Activated T-cell treated with anti-CD3 and anti-CD28 coated beads, Interleukin-2, amount 50 U/mL, for 4 hours (primary cell): ENCODE results near the gene NET1. TPM values are rescaled to one million over a fixed set of nuclear protein-coding genes. Genes with fewer than 3 reads are reported as not detected.

Experiments used
- ATAC-seq, 2 donors: fragments of 200-7000 bp; cut with Tn5 transposase; one replicate each; pipeline ENCODE4 v1.10.0; 2021
- DNase-seq: peaks from one replicate; pipeline ENCODE4 v3.0.0-alpha.2; 2020
- H3K27me3 Mint-ChIP-seq: one replicate; pipeline ENCODE4 v1.8.0; 2021; ENCODE audit warnings: low read depth, mixed read lengths
- H3K36me3 Mint-ChIP-seq: one replicate; pipeline ENCODE4 v1.8.0; 2022; ENCODE audit warnings: mixed read lengths; ENCODE audit not compliant: insufficient read depth
- H3K4me1 Mint-ChIP-seq: one replicate; pipeline ENCODE4 v1.8.0; 2021; ENCODE audit warnings: low read depth, mixed read lengths
- H3K4me3 Mint-ChIP-seq: one replicate; pipeline ENCODE4 v1.8.0; 2021; ENCODE audit warnings: mild to moderate bottlenecking, moderate library complexity, mixed read lengths
- H3K9me3 Mint-ChIP-seq: one replicate; pipeline ENCODE4 v1.8.0; 2021; ENCODE audit warnings: mixed read lengths
- total RNA-seq, 3 donors: library from RNA; stranded (reverse); gene quantifications; one replicate each; pipeline ENCODE4 v1.2.1, GENCODE V29; 2021

The NET1 gene
- total RNA-seq, 3 donors from 2014 or later = 12.7 to 35.4 (median 17.6) TPM

DNA sequence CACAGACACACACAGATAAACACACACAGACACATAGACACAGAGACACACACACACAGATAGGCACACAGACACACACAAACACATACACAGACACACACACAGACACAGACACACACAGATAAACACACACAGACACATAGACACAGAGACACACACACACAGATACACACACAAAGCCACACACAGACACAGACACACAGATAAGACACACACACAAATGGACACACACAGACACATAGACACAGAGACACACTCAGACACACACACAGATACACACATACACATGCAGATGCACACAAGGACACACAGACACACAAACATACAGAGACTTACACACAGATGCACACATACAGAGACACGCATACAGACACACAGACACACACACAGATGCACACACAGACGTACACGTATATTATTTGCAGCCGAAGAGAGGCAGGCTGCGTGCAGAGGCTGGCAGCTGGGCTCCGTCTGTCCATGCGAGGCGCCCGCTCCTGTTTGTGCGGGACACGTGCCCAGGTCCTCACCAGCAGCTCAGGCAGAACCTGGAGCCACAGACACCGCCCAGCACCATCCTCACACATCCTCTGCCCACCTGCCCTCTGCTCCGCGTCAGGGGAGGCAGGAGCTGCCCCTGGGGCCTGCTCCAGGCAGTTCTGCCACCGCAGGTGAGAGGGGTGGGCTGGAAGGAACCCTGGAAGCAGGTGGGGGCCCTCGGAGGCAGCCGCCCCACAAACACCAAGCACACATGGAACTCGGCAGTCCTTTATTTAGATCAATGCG lies 85.8 kb downstream of the NET1 start:
- Mint-ChIP-seq H3K27me3 (peaks cover 4% of the 10 kb centered on the region), H3K36me3 (no peaks in the 10 kb centered on the region), H3K4me3 (no peak overlapping the region), H3K9me3 (no peaks in the 10 kb centered on the region), H3K4me1 (no peaks in the 10 kb centered on the region)
- no peak for ATAC-seq
- DNase-seq = no peak

DNA sequence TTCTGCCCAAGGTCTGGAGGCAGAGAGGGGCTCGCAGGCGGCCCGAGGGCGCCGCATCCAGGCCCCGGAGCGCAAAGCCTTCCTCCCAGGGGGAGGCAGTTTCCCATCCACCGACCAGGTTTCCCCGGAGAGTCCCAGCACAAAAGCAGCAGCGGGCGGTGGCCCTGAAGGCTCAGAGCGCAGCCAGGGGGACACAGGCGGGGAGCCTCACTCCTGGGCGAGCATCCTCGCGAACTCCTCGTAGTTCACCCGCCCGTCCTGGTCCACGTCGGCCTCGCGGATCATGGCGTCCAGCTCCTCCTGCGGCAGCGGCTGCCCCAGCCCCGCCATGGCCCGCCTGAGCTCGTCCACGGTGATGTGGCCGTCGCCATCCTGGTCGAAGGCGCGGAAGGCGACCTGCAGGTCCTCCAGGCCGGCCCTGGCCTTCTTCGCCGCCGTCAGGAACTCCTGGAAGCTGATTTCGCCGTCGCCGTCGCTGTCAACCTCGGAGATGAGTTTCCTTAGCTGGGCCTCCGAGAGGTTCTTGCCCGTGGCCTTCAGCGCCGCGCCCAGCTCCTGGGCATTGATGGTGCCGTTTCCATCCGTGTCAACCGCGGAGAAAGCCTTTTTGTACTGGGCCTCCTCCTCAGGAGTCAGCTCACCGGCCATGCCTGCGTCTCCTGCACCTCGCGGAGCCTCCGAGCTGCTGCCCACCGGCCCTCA lies 86.6 kb downstream of the NET1 start:
- no peaks in the 10 kb centered on the region for H3K4me1 Mint-ChIP-seq
- ATAC-seq (no peak), DNase-seq (no peak)
- peaks cover 6% of the 10 kb centered on the region for H3K27me3 Mint-ChIP-seq
- no peaks in the 10 kb centered on the region for H3K9me3 Mint-ChIP-seq
- no peaks in the 10 kb centered on the region for H3K36me3 Mint-ChIP-seq
- H3K4me3 Mint-ChIP-seq = no peak overlapping the region

DNA sequence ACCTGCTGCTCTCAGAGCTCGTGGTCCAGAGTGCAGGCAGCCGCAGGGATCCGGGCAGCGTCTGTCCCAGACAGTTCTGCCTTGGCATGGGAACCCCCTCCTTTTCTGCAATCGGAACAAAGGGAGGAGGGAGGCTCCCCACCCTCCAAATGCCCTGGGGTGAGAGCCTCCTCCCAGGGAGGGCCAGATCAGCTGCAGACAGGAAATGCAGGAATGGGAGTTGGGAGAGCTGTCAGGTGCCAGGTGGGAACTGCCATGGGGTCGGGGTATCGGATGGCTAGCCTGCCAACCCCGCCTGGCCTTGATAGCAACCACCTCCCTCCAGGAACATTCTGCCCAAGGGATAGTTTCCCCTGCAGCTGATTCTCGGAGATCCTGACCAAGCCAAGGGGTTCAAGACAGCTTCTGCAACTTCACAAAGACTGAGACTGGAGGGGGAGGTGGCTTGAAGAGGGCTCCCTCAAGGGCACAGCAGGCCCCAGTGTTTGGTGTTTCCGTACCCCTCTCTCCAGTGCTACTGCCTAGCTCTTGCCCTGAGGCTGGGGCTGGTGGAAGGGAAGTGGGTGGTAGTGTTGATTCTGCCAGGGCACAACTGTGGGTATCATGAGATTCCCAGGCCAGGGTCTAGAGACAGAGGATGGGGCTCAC lies 87.3 kb downstream of the NET1 start, which contains the start of gene CALML5:
Gene CALML5 (minus strand): TSS at position 78 of the 648 bp plus-strand sequence. CDS start 132 bp downstream, outside the sequence.
- peaks cover 6% of the 10 kb centered on the region for H3K27me3 Mint-ChIP-seq
- no peaks in the 10 kb centered on the region for H3K4me1 Mint-ChIP-seq
- ATAC-seq = no peak

DNA sequence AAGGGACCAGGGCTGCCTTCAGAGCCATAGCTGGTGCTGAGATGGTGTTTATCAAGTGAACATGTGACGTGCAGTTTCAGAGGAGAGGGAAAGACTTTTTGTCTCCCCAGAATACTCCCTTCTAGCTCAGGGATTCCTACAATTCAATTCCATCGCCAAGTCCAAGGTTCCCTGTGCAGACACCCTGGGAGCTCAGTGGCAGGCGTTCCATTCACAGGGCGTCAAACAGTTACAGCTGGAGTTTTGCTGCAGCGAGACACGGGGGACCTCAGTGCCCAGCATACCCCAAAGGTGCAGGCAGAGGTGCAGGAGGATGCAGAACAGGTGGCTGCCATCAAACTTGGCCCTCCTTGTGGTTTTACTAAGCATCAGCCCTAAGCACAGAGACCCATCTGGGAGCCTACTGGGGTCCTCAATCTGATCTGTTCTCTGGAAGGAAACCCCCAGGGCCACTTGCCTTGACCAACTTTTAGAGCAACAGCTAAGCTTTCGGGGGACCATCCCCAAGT lies 87.9 kb downstream of the NET1 start:
- no peak overlapping the region for H3K4me3 Mint-ChIP-seq
- ATAC-seq = no peak
- no peak for DNase-seq
- no peaks in the 10 kb centered on the region for H3K9me3 Mint-ChIP-seq
- H3K4me1 Mint-ChIP-seq = no peaks in the 10 kb centered on the region
- H3K27me3 Mint-ChIP-seq = peaks cover 8% of the 10 kb centered on the region
- H3K36me3 Mint-ChIP-seq = no peaks in the 10 kb centered on the region

More for the DNA sequence above, 87.3 kb downstream of the NET1 start, which contains the start of gene CALML5:
- H3K36me3 Mint-ChIP-seq = no peaks in the 10 kb centered on the region
- DNase-seq = no peak
- H3K9me3 Mint-ChIP-seq = no peaks in the 10 kb centered on the region
- H3K4me3 Mint-ChIP-seq = no peak within 1 kb of the TSS

DNA sequence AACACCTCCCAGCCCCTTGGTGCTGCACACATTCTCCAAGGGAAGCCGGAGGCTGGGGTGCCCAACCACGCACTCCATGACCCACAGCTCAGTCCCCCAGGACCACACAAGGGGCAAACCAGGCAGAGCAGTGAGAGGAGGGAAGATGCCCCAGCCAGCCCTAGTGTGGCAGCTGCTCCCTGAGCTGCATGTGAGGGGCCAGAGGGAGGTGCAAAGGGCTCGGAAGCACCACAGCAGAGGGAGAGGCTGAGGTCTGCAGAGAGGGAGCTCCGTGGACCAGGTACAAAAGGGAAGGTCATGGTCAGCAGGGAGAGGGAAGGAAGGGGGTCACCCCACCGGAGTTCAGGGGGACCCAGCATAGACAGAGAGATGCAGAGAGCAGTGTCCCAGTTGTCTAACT lies 88.6 kb downstream of the NET1 start:
- Mint-ChIP-seq H3K4me1 (no peaks in the 10 kb centered on the region), H3K4me3 (no peak overlapping the region), H3K36me3 (no peaks in the 10 kb centered on the region), H3K9me3 (no peaks in the 10 kb centered on the region), H3K27me3 (peaks cover 10% of the 10 kb centered on the region)
- DNase-seq = no peak
- ATAC-seq = no peak

DNA sequence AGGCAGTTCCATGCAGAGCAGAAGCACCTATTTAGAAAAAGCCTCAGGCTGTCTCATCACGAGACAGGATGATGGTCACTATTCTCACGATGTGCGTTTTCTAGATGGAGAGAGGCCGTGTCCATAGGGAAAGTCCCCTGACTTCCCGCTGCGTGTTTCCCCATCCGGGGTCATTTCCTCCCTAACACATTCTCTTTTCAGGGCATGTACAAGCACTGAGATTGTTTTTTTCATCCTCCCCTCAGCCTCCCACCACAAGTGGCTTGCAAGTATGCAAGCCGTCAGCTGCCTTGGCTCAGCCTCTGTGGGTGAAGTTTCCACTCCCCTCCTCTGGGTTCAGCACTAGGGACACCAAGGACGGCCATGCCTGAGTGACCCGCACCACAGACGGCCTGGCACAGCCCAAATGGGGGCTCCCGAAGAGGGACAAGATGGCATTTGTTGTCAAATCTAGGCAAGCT lies 89.7 kb downstream of the NET1 start:
- DNase-seq (no peak), ATAC-seq (no peak)
- Mint-ChIP-seq H3K27me3 (peaks cover 10% of the 10 kb centered on the region), H3K36me3 (no peaks in the 10 kb centered on the region), H3K9me3 (no peaks in the 10 kb centered on the region), H3K4me1 (no peaks in the 10 kb centered on the region), H3K4me3 (no peak overlapping the region)

DNA sequence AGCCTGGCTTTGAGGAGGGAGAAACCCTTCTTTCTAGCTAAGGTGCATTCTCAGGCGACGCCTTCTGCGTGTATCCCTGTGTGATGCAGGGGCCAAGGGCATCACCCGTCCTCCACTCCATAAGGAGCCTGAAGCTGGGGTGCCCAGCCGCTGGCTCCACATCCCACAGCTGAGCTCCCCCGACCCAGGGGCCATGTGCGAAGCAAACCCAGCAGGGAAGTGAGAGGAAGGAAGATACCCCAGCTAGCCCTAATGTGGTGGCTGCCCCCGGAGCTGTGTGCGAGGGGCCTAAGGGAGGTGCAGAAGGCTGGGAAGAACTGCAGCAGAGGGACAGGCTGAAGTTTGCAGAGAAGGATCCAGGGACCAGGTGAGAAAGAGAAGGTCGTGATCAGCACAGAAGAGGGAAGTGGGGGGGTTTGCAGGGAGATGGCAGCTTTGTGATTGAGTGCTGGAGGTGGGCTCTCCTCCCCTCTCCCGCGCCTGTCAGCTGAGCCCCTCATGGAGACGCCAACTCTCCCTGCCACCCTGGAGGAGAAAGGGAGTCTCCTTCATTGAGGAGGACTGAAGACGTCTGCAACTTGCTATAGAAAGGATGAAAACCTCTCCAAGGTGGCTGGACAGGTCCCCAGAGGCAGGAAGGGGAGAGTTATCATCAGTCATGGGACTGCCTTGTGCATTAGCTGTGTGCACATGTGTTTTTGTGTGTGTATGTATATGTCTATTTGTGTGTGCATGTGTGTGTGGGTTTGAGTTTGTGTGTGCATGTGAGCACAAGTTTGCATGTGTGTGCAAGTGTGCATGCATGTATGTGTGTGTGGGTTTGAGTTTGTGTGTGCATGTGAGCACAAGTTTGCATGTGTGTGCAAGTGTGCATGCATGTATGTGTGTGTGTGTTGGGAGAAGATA lies 90.5 kb downstream of the NET1 start:
- H3K36me3 Mint-ChIP-seq = no peaks in the 10 kb centered on the region
- no peaks in the 10 kb centered on the region for H3K4me1 Mint-ChIP-seq
- H3K4me3 Mint-ChIP-seq = no peak overlapping the region
- DNase-seq = no peak
- H3K9me3 Mint-ChIP-seq = no peaks in the 10 kb centered on the region
- peaks cover 10% of the 10 kb centered on the region for H3K27me3 Mint-ChIP-seq
- ATAC-seq = no peak

DNA sequence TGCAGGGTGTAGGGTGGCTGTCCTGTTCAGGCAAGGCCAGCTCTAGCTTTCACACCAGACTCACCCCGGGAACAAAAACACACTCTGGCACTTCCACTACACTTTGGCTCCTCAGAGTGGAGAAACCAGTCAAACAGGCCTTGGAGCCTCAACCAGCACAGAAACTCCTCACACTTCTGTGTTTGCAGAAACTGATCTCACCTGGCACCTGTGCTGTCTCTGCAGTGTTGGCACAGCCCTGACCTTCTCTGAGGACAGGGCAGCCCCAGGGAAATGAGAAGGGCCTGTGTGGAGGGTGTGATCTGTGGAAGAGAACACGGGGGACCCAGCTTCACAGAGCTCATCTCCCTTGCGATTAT lies 91.1 kb downstream of the NET1 start:
- ATAC-seq (no peak), DNase-seq (no peak)
- H3K4me3 Mint-ChIP-seq = no peak overlapping the region
- no peaks in the 10 kb centered on the region for H3K36me3 Mint-ChIP-seq
- H3K4me1 Mint-ChIP-seq = no peaks in the 10 kb centered on the region
- H3K9me3 Mint-ChIP-seq = no peaks in the 10 kb centered on the region
- H3K27me3 Mint-ChIP-seq = peaks cover 10% of the 10 kb centered on the region

DNA sequence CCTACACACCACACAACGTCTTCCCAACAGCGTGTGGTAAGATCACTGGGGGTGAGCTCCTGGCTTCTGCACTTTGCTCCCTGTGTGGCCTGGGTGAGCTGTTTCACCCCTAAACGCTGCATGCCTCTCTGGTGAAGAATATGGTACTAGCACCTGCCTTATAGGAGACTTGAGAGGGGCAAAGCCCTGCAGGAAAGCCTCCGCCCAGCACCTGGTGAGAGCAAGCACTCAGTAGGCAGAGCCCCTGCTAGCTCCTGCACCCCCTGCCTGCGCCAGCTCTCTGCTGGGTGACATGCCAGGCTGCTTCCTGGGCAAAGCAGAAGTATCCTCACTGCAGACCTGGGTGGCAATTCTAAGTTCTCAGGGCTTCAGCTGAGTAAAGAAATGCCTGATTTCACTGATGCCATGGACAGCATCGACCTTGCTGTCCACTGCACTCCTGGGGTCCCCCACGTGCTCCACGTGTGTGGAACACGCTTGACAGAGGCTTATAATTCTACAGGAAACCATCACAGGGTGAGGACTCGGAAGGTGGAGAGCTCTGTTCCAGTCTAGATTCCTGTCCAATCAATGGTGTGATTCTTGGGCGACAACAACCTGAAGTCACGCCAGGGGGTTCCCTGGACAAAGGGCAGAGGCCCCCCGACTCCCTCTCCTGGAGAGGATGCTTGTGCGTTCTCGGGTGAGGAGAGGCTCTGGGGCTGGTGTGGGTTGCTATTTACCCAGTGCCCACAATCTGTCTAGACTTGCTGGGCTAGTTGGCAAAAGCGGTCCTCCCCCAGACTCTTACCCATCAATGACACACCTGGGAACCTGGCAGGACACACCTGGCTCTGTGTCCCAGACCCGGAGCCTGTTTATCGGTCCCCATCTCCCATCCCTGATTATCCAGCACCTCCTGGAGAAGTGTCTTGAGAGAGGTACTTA lies 92.1 kb downstream of the NET1 start:
- no peak for ATAC-seq
- Mint-ChIP-seq H3K36me3 (no peaks in the 10 kb centered on the region), H3K27me3 (peaks cover 10% of the 10 kb centered on the region), H3K9me3 (no peaks in the 10 kb centered on the region), H3K4me1 (no peaks in the 10 kb centered on the region), H3K4me3 (no peak overlapping the region)
- DNase-seq = no peak

DNA sequence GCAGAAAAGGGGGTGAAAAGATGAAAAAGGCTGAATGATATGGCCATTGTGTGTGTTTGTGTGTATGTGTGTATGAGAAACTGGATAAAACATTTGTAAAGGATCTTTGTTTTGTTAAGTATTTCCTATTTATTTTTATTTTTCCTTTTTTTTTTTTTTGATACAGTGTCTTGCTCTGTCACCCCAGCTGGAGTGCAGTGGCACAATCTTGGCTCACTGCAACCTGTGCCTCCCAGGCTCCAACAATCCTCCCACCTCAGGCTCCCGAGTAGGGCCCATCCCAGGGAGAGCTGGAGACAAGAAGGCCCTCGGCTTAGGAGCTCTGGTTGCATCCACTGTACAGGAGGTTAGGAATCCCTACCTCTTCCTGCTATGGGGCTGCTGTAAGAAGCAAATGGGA lies 93.9 kb downstream of the NET1 start:
- Mint-ChIP-seq H3K4me3 (no peak overlapping the region), H3K9me3 (no peaks in the 10 kb centered on the region), H3K4me1 (no peaks in the 10 kb centered on the region), H3K27me3 (peaks cover 10% of the 10 kb centered on the region), H3K36me3 (no peaks in the 10 kb centered on the region)
- DNase-seq (no peak), ATAC-seq (no peak)

DNA sequence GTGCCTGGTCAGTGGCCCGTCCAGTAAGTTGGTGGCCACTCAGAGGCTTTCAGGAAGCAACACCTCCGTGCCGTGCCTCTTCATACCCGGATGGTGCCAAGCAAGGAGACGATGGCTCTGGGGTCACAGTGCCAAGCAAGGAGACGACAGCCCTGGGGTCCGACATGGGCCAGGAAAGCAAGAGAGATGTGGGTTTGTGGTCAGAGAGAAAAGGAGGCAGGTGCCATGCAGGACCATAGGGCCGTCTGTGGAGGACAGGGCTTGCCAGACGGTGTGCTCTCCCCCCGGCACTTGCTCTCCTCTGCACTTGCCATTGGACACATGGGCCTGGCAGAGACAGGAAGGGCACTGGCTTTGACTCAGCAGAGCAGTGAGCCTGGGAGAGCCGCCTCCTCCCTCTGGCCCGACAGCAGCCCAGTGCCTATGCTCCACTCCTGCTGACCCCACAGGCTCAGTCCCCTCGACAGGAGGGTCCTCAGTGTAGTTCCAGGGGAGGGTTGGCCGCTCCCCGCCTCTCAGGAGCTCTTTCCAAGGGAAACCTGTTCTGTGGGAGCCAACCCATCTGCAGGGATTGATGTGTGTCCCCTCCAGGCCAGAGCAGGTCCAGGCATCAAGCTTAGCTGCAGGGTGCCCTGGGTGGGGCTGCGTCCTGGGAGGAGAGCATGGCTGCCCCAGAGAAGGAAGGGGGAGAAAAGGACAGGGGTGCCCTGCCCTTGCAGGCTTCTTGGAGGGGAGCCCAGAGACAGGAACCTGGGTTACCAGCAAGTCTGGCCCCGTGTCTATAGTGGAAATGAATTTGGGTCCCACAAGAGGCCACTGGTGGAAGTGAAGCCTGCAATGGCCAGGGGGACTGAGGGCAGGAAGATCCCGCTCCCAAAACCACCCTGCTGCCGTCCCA lies 94.6 kb downstream of the NET1 start:
- Mint-ChIP-seq H3K27me3 (peaks cover 11% of the 10 kb centered on the region), H3K4me3 (no peak overlapping the region)

DNA sequence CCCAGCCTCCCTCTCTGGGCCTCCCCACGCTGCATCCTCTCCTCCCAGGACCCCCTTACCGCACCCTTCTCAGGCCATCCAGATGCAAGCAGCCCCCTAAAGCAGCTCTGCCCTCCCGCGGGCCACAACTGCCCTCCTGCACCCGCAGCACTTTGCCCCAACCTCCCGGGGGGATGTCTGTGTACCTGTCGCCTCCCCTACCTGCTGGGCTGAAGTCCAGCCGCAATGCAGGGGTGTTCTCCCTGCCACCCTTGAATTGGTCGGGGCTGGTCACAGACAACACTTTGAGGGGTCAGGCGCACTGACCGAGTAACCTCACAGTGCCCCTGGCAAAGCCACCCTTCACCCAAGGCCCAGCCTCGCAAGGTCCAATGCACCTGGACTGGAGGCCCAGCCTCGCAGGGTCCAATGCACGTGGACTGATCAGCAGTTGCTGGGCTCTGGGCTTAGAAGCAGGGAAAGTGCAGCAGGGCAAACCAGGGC lies 95.3 kb downstream of the NET1 start:
- H3K27me3 Mint-ChIP-seq = peaks cover 16% of the 10 kb centered on the region
- ATAC-seq = no peak

More for the DNA sequence above, 94.6 kb downstream of the NET1 start:
- Mint-ChIP-seq H3K4me1 (no peaks in the 10 kb centered on the region), H3K36me3 (no peaks in the 10 kb centered on the region), H3K9me3 (no peaks in the 10 kb centered on the region)
- ATAC-seq = no peak
- DNase-seq = no peak

More for the DNA sequence above, 95.3 kb downstream of the NET1 start:
- Mint-ChIP-seq H3K36me3 (no peaks in the 10 kb centered on the region), H3K4me1 (peaks cover under 1% of the 10 kb centered on the region), H3K9me3 (no peaks in the 10 kb centered on the region), H3K4me3 (no peak overlapping the region)
- no peak for DNase-seq
